ENCODE data around the gene KCNQ2.
"Not testable (repeated sequence)": the region's sequence is repeated elsewhere in the genome, so short reads cannot be mapped to it uniquely, and the experiment has no call there.

Gene KCNQ2

DNA sequence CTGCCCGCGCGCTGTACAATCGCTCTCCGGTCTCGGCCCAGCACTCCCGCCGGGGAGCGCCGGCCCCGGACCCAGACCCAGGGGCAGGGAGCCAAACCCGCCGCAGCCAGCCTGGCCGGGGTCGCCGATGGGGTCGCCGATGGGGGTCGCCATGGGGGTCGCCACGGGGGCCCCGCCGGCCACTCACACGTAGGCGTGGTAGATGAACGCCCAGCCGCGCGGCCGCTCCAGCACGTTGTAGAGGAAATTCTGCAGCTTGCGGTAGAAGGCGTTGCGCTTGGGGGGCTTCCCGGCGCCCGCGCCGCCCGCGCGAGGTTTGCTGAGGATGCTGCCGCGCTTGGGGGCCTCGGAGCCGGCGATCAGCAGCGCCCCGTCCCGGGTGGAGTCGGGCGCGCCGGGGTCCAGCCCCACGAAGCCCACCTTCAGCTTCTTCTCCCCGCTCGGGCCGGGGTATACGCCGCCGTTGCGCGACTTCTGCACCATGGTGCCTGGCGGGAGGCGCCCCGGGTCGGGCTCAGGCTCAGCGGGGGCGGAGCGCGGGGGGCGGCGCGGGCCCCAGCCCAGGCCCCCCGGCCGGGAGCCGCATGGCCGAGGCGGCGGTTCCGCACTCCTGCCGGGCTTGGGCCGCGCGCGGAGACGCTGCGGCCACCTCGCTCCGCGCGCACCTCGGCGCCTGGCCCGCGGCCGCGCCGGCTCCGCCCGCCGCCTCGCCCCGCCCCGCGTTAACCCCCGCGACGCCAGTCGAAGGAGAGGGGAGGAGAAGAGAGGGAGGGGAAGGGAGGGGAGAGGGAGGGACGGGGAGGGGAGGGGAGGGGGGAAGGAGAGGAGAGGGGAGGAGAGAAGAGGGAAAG is at the start of gene KCNQ2:
KCNQ2 (minus strand) TSS at position 675 of the 851 bp plus-strand sequence; CDS start at position 483, 192 bp downstream.
- no peak for DNase-seq

DNA sequence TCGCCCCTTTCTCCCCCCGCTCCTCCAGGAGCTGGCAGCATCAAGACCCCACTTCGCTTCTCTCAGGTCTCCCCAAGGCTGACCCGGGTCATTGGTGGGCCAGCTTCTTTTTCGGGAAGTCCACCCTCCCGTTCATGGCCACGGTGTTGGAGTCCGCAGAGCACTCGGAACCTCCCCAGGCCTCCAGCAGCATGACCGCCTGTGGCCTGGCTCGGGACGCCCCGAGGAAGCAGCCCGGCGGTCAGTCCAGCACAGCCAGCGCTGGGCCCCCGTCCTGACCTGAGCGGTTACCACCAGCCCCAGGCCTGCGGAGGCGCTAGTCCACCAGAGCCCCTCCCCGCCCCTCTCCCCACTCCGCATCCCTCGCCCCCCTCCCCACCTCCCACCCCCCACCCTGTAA is 49.1 kb upstream of the KCNQ2 start:
- DNase-seq = no peak

DNA sequence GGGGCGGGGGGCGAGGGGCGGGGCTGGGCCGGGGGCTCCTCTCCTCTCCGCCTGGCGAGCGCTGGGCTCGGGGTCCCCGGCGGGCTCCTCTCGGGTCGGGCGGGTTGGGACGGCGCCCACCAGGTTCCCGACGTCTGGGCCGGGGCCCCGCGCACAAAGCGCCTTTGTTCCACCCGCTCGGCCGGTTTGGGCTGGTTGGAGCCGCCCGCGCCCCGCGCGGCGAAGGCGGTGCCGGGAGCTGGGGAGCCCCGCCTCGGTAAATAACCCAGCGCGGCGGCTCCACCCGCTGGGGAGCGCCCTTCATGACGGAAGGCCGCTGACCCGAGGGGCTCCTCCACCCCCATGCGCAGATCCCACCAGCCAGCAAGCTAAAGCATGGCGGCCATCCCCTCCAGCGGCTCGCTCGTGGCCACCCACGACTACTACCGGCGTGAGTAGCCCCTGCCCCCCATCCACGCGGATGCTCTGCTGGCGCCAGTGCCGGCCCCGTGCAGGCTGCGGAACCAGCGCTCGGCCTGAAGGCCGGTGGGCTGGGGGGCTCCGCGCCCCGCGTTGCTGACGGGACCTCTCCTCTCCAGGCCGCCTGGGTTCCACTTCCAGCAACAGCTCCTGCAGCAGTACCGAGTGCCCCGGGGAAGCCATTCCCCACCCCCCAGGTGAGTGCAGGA is 48.6 kb upstream of the KCNQ2 start:
- peak; percentile 41 to 66 (median 55) for DNase-seq

DNA sequence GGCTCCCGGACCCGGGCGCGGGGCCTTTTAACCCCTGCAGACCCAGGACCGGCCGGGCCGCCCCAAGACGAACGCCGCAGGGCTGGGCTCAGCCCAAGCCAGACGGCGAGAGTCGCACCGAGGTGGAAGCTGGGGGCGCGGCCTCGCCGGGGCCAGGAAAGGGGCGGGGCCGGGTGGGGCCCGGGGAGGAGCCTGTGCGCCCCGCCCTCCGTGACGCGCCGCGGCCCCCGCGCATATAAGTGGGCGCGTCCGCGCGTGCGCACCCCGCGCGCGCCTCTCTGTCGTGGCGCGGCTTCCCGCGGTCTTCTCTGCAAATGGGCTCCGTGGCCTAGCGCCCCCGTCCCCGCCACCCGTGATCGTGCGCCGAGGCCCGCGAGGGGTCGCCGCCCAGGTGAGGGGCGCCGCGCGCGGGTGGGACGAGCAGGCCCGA is 48.1 kb upstream of the KCNQ2 start, which contains the start of gene PPDPF:
PPDPF (plus strand) TSS at position 262 of the 430 bp plus-strand sequence. CDS start 544 bp downstream, outside the sequence.
- DNase-seq = peak; percentile 72 to 83 (median 82)

GRCh38 chr20:63519668-63520503 is 47.4 kb upstream of the KCNQ2 start:
- DNase-seq = peak; percentile 34 to 54 (median 42)

DNA sequence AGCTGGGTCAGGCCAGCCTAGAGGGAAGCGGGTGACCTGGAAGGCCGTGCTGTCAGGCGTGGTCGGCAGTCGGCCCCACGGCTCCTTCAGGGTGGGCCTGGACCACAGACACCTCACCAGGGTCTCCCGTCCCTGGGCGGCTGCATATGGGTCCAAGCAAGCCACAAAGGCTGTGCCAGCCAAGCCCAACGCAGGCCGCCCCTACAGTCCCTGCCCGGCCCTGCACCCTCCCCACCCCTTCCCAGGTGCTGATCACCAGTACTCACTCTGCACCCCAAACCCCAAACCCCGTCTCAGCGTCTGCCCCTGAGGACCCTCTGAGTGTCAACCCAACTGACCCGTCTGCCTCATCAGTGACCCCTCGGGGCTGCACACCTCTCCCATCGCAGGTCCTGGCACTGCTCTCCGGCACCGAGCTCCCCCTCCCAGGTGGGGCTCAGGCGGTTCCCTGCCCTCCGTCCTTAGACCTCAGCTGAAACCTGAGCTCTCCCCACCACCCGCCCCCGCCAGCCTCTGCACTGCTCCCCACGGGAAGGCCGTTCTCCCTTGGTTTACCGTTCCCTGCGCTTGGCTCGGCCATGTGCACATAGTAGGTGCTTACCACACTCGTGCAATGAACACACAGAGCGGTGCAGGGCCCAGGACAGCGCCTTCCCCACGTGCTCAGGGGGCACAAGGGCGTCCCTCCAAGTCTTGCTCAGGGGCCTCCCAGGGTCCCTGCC is 46.7 kb upstream of the KCNQ2 start:
- no peak for DNase-seq

- DNase-seq = no peak
Observed at GRCh38 chr20:63518351-63518861, 46.0 kb upstream of the KCNQ2 start.

- DNase-seq = no peak
Observed at GRCh38 chr20:63517376-63518309, 45.2 kb upstream of the KCNQ2 start.

GRCh38 chr20:63514520-63514919 is 42.1 kb upstream of the KCNQ2 start:
- not testable (repeated sequence) for DNase-seq

- DNase-seq = no peak
Observed at GRCh38 chr20:63513207-63513606, 40.8 kb upstream of the KCNQ2 start.

- DNase-seq = no peak
Observed at GRCh38 chr20:63509088-63509564, 36.7 kb upstream of the KCNQ2 start.

DNA sequence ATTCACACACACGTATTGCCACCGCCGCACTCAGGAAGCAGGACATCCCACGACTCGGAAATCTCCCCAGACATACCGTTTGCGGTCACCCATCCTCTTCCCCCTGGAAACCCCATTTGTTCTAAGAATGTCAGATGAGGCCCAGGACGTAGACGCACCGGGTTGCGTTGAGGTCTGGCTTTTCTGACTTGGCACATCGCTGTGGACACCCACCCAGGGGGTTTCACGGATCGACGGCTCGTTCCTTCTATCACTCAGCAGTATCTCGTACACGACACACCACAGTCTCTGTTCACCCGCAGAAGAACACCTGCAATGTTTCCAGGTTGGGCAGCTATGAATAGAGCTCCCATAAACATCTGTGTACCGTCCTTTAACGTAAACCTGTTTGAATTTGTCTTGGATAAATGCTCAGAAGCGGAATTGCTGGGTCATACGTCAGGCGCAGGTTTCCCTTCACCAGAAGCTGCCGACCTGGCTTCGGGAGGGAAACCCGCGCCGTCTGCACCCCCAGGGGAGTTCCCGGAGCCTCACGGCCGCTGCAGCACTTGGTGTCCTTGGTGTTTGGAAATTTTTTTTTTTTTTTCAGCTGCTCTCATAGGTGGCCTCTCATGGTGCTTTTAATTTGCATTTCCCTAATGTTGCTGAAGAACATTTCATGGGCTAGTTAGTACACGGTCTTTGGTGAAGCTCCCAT is 35.8 kb upstream of the KCNQ2 start:
- no peak for DNase-seq

DNA sequence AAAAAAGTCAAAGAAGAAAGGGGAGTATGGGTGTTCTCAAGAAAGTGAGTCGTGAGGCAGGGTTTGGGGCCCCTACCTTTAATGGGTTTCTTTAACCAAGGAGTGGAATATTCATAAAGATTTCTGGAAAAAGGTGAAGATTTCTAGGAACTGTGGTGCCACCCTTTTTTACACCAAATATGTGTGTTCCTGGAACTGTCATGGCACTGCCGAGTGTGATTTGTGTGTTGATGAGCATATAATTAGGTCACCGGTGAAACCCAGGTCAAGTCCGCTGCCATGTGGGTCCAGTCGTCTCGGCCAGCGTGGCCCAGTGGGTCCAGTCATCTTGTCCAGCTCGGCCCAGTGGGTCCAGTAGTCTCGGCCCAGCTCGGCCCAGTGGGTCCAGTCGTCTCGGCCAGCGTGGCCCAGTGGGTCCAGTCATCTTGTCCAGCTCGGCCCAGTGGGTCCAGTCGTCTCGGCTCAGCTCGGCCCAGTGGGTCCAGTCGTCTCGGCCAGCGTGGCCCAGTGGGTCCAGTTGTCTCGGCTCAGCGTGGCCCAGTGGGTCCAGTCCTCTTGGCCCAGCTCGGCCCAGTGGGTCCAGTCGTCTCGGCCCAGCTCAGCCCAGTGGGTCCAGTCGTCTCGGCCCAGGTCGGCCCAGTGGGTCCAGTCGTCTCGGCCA is 34.8 kb upstream of the KCNQ2 start:
- DNase-seq = no peak

- DNase-seq = no peak
Observed at GRCh38 chr20:63505723-63506122, 33.3 kb upstream of the KCNQ2 start.

DNA sequence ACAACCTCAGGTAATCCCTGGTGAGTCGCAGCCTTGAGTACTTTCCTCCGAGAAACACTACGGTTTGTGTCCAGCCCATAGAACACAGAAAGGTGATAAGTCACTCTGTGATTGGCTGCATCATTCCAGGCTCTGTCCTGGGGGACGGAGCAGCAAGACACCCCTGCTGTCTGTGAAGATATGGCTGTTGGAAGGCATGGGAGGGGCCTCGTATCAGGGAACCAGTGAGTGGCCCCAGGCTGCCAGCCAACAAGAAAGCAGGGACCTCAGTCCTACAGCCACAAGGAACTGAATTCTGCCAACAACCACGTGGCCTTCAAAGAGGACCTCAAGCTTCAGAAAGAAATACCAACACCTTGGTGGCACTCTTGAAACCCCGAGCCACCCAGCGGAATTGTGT is 32.8 kb upstream of the KCNQ2 start:
- DNase-seq = no peak

DNA sequence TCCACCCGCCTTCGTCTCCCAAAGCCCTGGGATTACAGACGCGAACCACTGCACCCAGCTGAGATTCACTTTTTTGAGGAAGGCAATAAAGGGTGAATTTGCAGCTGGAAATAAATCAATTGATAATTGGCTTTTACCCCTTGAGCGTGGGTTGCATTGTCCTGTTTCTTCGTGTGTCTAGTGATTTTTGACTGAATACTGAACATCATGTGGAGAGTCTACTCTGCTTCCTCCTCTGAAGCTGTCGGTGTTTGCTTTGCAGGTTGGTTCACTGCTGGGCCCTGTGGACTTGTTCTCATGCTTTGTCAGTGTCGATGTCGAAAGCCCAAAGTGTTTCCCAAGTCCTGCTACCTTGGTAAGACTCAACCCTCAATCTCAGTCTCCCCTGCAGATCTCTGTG is 32.2 kb upstream of the KCNQ2 start:
- no peak for DNase-seq

GRCh38 chr20:63503524-63503923 is 31.1 kb upstream of the KCNQ2 start:
- DNase-seq = no peak

DNA sequence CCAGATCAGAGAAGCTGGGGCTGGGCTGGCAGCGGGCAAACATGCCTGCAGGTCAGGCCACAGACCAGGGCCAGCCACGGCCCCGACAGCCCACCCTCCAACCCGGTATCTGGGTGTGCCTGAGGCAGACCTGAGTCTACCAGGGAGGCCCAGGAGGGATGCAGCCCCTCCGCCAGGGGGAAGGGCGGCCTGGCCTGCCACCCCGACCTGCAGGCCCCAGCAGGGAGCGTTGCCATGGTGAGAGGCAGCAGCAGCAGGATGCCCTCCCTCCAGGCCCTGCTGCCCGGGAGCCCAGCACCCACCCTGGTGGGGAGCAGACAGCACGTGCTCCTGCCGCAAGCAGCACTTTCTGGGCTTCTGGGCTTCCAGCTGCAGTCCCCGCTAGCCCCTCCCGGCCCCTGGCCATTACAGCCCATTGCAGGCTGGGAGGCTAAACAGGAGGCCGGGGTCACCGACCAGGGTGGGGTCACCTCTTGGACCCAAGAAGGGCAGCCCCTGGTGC is 30.3 kb upstream of the KCNQ2 start:
- no peak for DNase-seq

All from activated CD4-positive, CD25-positive, alpha-beta regulatory T cell (primary cell).